HG02678 (cell line): Measurements from ENCODE around the gene ICAM1.

Experiments used
- ATAC-seq: cut with Tn5 transposase; IDR thresholded peaks from one replicate; pipeline ENCODE4 v1.9.1; 2021; ENCODE audit warnings: mild to moderate bottlenecking, moderate library complexity; ENCODE audit not compliant: unreplicated experiment

The ICAM1 gene

GRCh38 chr19:10292206-10292788, 21.4 kb downstream of the ICAM1 start:
- ATAC-seq, result peak; percentile 58

GRCh38 chr19:10292789-10293636, 22.1 kb downstream of the ICAM1 start:
- ATAC-seq, result no peak

GRCh38 chr19:10293637-10294367, 22.9 kb downstream of the ICAM1 start:
- no peak for ATAC-seq

- ATAC-seq, result no peak
These were observed 23.4 kb downstream of the ICAM1 start for GRCh38 chr19:10294368-10294697.

GRCh38 chr19:10295305-10295846, 24.5 kb downstream of the ICAM1 start:
- peak; percentile 47 for ATAC-seq

GRCh38 chr19:10295847-10296591, 25.1 kb downstream of the ICAM1 start:
- no peak for ATAC-seq

GRCh38 chr19:10299545-10300458, 28.9 kb downstream of the ICAM1 start:
- ATAC-seq, result no peak

GRCh38 chr19:10305139-10305806, 34.4 kb downstream of the ICAM1 start:
- ATAC-seq, result no peak

- ATAC-seq, result no peak
These were observed 35.4 kb downstream of the ICAM1 start for GRCh38 chr19:10306327-10306726.

GRCh38 chr19:10309423-10309822, 38.5 kb downstream of the ICAM1 start, which contains the start of gene ZGLP1:
Gene ZGLP1 (minus strand): TSS chr19:10309815.
- ATAC-seq, result no peak

- ATAC-seq, result peak; percentile 76
These were observed 44.7 kb downstream of the ICAM1 start, which contains the start of gene FDX2 for GRCh38 chr19:10315335-10316214. Gene FDX2 (minus strand): TSS chr19:10316015. CDS start chr19:10315996, 19 bp downstream.

- ATAC-seq, result no peak
These were observed 45.5 kb downstream of the ICAM1 start for GRCh38 chr19:10316229-10317044.

- no peak for ATAC-seq
These were observed 46.3 kb downstream of the ICAM1 start for GRCh38 chr19:10317045-10317856.

GRCh38 chr19:10317857-10318462, 47.0 kb downstream of the ICAM1 start:
- no peak for ATAC-seq

- no peak for ATAC-seq
These were observed 48.1 kb downstream of the ICAM1 start for GRCh38 chr19:10318807-10319682.
